Glutamatergic neuron (in vitro differentiated cells): ENCODE data around the gene GAS2. TPM values are rescaled to one million over a fixed set of nuclear protein-coding genes. Genes with fewer than 3 reads are reported as not detected.
A peak's percentile ranks its signal among the peaks of the same experiment; 100 is the strongest.

ENCODE experiments used
- DNase-seq: peaks from one replicate; pipeline ENCODE4 v3.0.0; 2022
- H3K27ac Mint-ChIP-seq: one replicate; pipeline ENCODE4 v1.8.0; 2020; ENCODE audit warnings: mild to moderate bottlenecking, mixed read lengths, inconsistent platforms; ENCODE audit not compliant: unreplicated experiment
- H3K27me3 Mint-ChIP-seq: one replicate; pipeline ENCODE4 v1.8.0; 2020; ENCODE audit warnings: mild to moderate bottlenecking, moderate library complexity, mixed read lengths, inconsistent platforms; ENCODE audit not compliant: unreplicated experiment
- H3K36me3 Mint-ChIP-seq: one replicate; pipeline ENCODE4 v1.8.0; 2020; ENCODE audit warnings: mild to moderate bottlenecking, mixed read lengths, inconsistent platforms; ENCODE audit not compliant: unreplicated experiment
- H3K4me1 Mint-ChIP-seq: one replicate; pipeline ENCODE4 v1.8.0; 2020; ENCODE audit warnings: mild to moderate bottlenecking, low read depth, mixed read lengths, inconsistent platforms; ENCODE audit not compliant: unreplicated experiment
- H3K4me3 Mint-ChIP-seq: one replicate; pipeline ENCODE4 v1.8.0; 2020; ENCODE audit warnings: mild to moderate bottlenecking, mixed read lengths, inconsistent platforms; ENCODE audit not compliant: unreplicated experiment
- H3K9me3 Mint-ChIP-seq: one replicate; pipeline ENCODE4 v1.8.0; 2020; ENCODE audit warnings: mild to moderate bottlenecking, moderate library complexity, mixed read lengths, inconsistent platforms; ENCODE audit not compliant: unreplicated experiment
- total RNA-seq: library from RNA; stranded (reverse); fragmentation: NEBNext Ultra II Directional; extraction: Animal tissue kit (Norgen Biotek cat#: 25700); gene quantifications from one replicate; pipeline ENCODE4 v1.2.1, GENCODE V29; 2021; ENCODE audit not compliant: unreplicated experiment
- TF ChIP-seq, protein P1 (sequence below): fragments of 200-600 bp; sonication (generic); IDR thresholded peaks from one replicate; pipeline ENCODE4 v1.5.0; 2021; ENCODE audit not compliant: partially characterized antibody, unreplicated experiment

GAS2 gene
- total RNA-seq, 1 donor from 2014 or later = 11.7 TPM

DNA sequence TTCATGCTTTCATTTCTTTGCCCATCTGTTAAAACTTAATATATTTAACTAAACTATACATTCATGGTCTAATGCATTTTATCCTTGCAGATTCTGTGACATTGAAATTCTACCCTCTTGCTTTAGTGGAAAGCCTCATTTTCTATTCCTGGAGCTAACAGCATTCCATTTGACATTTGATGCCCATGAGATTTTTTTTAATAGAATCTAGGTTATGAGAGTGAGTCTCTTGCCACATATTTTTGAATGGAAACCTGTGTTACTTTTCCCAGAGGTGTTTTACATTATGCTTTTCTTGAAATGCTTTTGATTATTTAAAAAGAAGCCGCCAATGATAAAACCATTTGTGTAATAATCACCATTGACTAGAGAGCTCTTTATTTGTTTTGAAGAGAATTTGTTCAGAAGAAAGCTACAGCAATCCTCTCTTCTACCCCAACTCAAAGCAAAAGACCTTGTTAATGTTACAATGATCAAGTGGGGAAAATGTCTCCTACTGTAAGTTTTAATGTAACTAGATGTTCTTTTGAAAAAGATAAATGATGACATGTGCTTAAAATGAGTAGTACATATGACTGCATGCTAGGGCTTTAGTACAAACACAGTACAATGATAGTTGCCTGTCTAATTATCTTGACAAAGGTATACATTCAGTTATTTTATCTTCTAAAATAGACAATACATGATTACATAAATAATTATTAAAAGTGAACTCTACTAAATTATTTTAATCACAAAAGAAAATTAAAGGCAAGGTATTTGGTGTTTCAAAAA, 67.3 kb downstream of the GAS2 start:
- H3K27me3 Mint-ChIP-seq = peaks cover 1% of the 10 kb centered on the region
- peak overlapping the region; percentile 47 for H3K4me3 Mint-ChIP-seq
- TF ChIP-seq, protein P1, sequence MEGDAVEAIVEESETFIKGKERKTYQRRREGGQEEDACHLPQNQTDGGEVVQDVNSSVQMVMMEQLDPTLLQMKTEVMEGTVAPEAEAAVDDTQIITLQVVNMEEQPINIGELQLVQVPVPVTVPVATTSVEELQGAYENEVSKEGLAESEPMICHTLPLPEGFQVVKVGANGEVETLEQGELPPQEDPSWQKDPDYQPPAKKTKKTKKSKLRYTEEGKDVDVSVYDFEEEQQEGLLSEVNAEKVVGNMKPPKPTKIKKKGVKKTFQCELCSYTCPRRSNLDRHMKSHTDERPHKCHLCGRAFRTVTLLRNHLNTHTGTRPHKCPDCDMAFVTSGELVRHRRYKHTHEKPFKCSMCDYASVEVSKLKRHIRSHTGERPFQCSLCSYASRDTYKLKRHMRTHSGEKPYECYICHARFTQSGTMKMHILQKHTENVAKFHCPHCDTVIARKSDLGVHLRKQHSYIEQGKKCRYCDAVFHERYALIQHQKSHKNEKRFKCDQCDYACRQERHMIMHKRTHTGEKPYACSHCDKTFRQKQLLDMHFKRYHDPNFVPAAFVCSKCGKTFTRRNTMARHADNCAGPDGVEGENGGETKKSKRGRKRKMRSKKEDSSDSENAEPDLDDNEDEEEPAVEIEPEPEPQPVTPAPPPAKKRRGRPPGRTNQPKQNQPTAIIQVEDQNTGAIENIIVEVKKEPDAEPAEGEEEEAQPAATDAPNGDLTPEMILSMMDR = no peak
- no peak for DNase-seq
- H3K4me1 Mint-ChIP-seq = peaks cover 33% of the 10 kb centered on the region
- H3K9me3 Mint-ChIP-seq = no peaks in the 10 kb centered on the region
- H3K36me3 Mint-ChIP-seq = no peaks in the 10 kb centered on the region
- peak overlapping the region; percentile 40 for H3K27ac Mint-ChIP-seq

DNA sequence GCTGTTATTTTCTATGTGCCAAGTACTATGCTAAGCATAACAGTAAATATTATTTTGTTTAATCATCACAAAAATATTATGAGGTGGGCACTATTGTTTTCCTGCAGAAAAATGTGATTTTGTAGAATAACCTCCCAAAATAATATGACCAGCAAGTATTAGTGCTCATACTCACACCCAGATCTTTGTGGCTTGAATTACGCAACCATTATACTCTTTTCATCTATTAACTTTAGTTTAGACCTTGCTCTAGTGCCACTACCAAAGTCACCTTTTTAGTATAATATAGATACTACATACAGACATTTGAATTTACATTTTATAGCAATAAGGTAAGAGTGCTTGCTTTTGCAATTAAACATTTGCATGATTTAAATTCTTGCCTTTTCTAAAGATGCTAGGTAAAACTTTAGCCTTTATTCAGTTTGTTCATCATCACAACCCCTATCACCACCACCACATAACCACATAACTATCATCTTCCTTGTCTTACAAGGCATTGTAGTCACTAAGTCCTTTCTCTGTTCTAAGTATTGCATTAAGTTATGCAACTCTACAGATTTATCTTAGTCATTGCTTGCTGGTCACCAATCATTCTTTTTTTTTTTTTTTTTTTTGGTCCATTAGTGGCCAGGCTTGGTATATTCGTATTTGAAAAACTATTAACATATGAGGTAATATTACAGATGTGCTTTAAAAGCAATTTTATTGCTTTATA, 68.4 kb downstream of the GAS2 start:
- Mint-ChIP-seq H3K9me3 (no peaks in the 10 kb centered on the region), H3K4me1 (peaks cover 25% of the 10 kb centered on the region), H3K4me3 (no peak overlapping the region), H3K27ac (no peak overlapping the region), H3K36me3 (no peaks in the 10 kb centered on the region), H3K27me3 (peaks cover 1% of the 10 kb centered on the region)
- DNase-seq = no peak
- TF ChIP-seq, protein P1 = no peak

DNA sequence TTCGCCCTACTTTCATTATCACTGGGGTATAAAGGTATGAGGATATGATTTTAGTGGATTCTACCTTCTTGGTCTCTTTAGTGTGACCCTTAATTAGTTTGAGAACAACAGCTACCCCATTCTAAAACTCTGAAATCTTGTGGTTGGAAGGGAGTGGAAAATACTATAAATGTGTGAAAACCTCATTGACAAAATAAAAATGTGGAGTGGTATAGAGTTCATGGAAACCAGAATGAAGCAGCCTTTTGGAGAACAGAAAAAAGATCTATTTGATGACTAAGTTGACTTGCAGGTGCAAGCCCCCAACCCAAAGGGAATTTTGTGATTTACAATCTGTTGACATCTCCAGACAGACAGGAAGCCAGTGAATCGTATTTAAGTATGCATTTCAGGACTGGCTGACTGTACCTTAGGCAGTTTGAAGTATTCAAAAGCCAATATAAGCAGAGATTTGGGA, 75.8 kb downstream of the GAS2 start:
- Mint-ChIP-seq H3K4me1 (peaks cover 10% of the 10 kb centered on the region), H3K27me3 (no peaks in the 10 kb centered on the region), H3K27ac (no peak overlapping the region), H3K36me3 (no peaks in the 10 kb centered on the region), H3K4me3 (no peak overlapping the region), H3K9me3 (no peaks in the 10 kb centered on the region)
- no peak for DNase-seq
- TF ChIP-seq, protein P1 = no peak

DNA sequence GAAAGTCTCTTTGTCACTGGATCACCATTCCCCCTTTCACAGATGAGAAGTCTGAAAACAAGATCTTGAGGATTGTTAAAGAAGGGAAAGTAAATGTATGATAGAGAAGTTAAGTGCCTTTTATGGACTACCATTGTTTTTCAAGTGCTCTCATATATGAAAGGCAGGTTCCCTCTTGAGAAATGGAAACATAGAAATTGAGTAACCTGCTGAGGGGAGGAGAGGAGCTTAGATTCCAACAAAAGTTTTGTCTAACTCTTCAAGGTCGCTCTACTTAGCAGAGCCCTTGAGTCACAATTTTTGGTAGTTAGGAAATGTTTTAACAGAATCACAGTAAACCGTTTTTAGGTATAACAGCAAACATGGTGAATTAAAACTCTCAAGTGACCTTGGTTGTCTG, 83.1 kb downstream of the GAS2 start:
- TF ChIP-seq, protein P1 = no peak
- Mint-ChIP-seq H3K27ac (no peak overlapping the region), H3K9me3 (peaks cover 1% of the 10 kb centered on the region), H3K36me3 (no peaks in the 10 kb centered on the region), H3K27me3 (no peaks in the 10 kb centered on the region), H3K4me1 (peaks cover 10% of the 10 kb centered on the region), H3K4me3 (no peak overlapping the region)
- no peak for DNase-seq

DNA sequence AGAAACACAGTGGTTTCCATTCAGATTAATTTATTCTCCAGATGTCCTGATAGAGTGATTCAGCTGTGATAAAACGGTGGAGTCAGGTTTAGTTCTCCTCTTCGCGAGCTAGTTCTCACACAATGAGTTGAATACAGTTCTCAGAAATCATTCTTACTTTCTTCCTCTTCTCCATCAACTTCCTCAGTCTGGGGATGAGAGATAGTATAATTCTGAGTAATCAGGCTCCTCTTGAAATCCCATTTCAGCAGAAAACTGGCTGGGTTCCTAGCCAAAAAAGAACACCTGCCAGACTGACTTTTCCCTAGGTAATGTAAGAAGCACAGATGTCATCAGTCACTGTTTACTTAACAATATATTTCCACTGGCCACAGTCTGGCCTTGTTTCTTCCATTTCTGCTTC, 86.5 kb downstream of the GAS2 start:
- Mint-ChIP-seq H3K4me3 (no peak overlapping the region), H3K9me3 (peaks cover 1% of the 10 kb centered on the region), H3K27me3 (no peaks in the 10 kb centered on the region), H3K36me3 (no peaks in the 10 kb centered on the region), H3K27ac (peak overlapping the region; percentile 25), H3K4me1 (peaks cover 10% of the 10 kb centered on the region)
- DNase-seq = no peak
- TF ChIP-seq, protein P1 = no peak
